ENCODE results near the gene ARSH.
"Not testable (repeated sequence)": the region's sequence is repeated elsewhere in the genome, so short reads cannot be mapped to it uniquely, and the experiment has no call there.

ARSH gene, protein sequence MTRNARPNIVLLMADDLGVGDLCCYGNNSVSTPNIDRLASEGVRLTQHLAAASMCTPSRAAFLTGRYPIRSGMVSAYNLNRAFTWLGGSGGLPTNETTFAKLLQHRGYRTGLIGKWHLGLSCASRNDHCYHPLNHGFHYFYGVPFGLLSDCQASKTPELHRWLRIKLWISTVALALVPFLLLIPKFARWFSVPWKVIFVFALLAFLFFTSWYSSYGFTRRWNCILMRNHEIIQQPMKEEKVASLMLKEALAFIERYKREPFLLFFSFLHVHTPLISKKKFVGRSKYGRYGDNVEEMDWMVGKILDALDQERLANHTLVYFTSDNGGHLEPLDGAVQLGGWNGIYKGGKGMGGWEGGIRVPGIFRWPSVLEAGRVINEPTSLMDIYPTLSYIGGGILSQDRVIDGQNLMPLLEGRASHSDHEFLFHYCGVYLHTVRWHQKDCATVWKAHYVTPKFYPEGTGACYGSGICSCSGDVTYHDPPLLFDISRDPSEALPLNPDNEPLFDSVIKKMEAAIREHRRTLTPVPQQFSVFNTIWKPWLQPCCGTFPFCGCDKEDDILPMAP

DNA sequence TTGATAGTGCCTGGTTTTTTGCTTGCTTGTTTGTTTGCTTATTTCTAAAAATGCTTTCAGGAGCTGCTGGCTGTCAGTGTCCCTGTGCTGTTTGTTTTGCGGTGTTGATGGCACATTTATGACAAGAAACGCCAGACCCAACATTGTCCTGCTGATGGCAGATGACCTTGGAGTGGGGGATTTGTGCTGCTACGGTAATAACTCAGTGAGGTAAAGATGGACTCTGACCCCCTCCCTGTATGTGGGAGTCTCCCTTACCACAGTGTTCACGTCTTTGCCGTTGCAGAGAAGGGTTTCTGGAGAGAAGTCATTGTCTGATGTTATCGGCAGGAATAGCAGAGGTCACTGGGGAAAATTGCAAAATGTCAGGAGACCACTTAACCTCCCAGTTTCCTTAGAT is at the start of gene ARSH:
ARSH (plus strand) TSS at position 52 of the 400 bp plus-strand sequence; CDS start at position 119, 67 bp downstream.
- DNase-seq, result no peak

DNA sequence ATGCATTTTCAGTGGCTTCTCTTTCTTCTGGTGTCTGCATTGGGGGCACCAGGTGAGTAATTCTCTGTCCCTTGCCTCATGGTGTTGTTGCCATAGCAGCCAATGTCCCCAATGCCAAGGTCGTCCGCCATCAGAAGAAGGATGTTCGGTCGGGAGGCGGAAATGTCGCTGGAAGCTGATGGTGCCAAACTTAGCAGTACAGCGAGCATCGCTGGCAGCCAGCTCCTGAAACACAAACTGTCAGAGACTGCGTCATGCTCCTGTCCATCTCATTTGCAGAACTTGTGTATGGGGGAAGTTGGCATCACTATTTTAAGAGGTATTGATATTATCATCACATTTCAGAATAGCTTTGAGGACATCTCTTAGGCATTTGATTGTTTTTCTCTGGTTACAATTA is 48.1 kb upstream of the ARSH start:
- DNase-seq, result no peak

DNA sequence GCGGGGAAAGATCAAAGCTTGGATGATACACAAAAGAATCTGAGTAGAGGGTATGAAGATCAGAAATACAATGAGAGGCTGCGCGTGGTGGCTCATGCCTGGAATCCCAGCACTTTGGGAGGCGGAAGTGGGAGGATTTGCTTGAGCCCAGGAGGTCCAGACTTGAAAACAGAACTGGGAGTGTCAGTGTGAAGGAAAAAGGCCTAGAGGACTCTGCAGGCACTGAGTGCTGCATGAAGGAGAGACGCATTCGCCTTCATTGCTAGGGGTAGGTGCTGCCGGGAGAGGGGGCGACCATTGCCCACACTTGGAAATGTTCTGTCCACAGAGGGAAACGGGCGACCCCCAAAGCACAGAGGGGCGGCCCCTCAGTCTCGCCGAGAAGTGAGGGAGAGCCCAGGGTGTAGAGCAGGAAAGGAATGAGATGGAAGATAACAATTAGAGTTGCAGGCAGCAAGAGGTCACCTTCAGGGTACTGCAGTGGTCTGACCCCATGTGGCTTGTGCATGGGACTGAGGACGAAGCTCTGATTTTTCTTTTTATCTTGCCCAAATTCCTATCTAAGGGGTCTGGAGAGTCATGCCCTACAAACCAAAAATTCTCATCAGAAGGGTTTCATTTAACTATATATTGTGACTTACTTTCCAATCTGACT is 45.4 kb upstream of the ARSH start:
- no peak for DNase-seq

DNA sequence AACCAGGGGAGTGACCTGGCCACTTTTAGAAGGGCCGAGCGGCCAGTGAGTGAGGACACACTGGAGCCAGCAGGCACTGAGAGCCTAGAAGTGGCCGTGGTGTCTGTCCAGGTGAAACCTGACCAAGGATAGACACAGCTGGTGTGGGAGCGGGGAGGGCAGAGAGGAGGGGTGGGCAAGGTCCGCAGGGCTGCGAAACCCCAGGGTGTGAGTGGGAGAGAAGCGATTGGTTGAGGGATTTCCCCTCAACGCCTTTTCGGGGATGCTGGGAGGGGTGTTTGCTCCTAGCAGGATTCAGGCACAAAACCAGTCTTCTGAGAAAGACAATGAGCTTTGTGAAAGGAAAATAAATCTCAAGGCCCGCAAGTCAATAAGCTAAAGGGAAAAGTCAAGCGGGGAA is 44.0 kb upstream of the ARSH start:
- DNase-seq, result no peak

DNA sequence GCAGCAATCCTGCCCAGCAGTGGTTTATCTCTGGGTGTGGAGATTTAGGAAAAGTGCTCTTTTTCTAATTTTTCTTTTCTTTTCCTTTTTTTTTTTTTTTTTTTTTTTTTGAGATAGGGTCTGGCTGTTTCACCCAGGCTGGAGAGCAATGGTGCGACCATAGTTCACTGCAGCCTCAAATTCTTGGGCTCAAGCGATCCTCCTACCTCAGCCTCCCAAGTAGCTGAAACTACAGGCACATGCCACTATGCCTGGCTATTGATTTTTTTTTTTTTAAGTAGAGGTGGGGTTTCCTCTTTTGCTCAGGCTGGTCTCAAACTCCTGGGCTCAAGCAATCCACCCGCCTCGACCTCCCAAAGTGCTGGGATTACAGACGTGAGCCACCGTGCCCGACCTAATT is 42.9 kb upstream of the ARSH start:
- DNase-seq, result not testable (repeated sequence)

DNA sequence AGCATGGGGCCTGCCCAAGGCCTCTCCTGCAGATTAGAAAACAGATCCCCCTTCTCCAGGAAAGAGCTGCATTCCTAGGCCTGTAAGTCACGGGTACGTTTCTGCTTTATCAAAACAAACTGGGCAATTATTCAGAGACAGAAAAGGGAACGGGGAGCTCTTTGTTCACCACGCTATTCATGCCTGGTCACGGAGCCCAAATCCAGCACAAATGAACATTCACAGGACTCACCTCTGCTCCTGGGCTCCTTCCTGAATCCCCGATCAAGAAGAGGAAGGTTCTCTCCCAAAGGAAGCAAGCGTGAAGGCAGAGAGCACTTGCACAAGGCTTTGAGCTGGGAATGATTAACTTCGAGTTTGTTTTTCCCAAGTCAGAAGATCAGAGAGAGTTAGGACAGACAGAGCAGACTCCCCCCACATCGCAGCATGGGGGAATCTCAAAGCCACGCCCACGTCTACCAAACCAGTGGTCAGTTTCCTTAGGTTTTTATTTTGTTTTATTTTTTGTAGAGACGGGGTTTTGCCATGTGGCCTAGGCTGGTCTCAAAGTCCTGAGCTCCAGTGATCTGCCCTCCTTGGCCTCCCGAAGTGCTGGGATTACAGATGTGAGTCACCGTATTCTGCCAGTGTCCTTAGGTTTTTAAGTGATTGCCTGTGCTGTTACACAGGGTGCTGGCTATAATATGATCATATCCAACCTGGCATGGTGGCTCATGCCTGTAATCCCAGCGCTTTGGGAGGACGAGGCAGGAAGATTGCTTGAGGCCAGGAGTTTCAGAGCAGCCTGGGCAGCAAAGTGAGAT is 42.2 kb upstream of the ARSH start:
- not testable (repeated sequence) for DNase-seq

DNA sequence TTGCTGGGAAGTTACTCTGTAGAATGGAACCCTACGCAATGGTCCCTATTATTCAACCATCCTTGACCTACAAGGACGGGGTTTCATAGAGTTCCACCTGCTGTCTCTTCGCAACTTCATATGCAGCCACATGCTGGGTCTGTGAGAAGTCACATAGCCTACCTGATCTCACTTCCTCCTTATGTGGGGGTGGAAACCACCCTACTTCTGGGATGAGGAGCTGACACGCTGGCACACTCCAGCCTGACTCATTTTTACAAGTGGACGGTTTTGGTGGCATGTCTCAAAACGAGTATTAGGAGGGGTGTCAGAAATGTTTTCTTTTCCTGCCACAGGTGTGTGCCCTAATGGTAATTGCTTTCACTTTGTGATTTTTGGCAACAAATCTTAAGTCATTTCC is 40.4 kb upstream of the ARSH start:
- no peak for DNase-seq

DNA sequence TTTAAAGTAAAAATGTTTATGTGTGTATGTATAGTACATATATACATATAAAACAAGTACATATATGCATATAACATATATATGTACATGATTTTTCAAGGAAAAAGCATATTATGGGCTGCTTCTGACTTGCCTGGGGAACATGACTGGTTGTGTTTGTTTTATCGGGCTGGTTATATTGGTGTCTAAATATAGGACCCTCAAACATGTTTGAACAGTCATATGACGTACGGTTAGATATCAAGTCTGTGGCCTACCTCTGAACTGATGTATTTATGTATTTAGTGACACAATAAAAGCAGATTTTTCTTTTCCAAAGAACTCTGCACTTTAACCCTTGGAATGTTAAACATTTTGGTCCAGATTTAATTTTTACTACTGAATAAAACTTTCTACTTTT is 39.3 kb upstream of the ARSH start:
- DNase-seq, result no peak

DNA sequence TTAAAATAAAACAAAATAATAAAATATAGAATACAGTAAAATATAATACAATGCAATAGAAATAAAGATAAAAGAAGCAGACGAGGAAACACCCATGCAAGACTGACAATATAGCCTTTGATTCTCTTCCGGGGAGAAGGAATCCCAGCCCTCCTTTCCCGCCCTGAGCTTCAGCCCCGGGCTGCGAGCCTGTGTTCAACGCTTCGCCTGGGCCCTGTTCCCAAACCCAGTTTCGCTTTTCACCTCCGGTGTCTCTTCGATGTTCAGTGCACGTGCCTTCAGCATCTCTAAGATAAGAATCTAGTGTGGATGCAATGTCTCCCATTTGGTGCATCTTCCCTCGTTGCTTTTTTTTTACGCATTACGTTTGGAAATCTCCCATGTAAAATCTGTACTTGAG is 38.8 kb upstream of the ARSH start:
- DNase-seq, result no peak

DNA sequence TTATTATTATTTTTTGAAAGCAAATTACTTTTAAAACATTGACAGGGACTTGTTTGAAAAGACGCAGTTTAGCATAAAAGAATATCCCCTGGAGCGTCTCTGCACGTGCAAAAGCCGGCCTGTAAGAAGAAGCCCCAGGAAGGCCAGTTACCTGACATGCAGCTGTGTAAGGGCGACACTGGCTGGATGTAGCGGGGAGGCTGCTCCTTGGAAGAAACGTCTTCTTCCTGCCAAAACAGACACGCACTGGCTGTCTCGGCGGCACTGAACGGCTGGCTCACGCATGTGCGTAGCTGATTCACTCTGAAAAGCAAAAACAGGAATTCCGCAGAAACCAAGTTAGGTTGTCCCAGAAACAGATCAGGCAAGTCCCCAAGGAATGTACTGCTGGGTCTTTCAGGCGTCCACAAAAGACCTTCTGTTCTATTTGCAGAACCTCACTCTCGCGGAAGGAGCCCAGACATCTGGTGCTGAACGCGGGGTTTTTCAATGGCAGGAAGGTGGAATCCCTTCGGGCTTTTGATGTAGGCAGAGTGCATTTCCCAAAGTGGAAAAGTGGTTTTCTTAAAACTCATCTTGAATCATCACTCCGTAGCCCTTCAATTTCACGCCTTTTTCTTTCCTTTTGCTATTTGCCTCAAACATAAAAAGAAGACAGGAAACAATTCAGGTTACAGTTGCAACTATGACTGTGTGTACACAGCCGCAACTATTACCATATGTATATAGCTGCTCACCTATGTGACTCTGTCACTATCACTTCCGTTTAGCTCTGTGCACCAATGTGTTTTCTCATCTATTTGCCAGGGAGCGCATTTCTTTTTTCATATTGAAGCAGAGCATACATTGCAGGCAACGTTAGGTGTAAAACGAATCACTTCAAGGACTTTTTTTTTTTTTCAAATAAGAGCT is 38.1 kb upstream of the ARSH start:
- DNase-seq, result no peak

DNA sequence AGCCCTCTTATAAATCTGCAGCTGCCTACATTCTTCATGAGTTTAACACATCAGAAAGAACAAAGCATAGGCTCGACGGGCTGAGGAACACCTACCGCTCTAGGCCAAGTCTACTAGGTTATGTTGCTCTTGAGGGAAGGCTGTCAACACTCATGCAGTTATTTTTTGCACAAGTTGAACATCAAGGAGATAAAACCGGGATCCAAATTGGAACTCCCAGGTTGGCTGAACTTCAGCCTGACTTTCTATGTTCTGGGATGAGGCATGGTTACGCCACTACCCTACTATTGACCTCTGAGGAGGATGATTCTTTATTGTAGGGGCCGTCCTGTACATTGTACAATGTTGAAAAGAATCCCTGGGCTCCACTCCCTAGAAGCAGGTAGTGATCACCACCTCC is 37.3 kb upstream of the ARSH start:
- no peak for DNase-seq

DNA sequence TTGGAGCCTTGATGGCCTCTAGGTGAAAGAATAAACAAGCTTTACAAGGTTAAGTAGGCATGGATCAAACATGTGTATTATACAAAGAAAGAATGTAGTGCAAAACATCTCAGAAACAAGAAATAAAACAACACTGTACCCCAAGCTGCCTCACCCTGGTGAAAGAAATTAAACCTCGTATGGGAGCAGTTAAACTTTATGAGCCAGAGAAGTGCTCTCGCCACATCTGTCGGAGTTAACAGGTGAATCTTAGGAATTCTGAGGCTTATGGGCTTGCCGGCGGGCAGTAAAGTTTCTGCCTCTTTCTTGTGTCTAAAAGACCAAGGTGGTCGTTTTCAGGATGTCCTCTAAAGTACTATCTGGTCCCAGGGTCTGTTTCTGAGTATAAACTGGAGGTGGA is 34.0 kb upstream of the ARSH start:
- DNase-seq, result no peak

DNA sequence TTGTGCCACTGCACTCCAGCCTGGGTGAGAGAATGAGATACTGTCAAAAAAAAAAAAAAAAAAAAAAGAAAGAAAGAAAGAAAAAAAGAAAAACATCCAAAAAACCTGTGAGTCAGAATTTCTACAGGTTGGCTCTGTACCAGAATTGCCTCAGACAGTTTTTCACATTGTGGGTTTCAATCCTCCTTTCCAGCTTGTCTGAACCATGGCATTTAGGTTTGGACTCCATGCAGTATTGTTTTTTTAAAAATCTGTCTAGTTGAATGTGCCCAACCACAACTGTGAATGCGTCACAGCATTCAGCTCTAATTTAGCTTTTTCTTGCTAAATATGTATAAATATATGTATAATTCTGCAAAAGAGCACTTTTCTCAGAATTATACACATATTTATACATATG is 31.4 kb upstream of the ARSH start:
- DNase-seq, result no peak

DNA sequence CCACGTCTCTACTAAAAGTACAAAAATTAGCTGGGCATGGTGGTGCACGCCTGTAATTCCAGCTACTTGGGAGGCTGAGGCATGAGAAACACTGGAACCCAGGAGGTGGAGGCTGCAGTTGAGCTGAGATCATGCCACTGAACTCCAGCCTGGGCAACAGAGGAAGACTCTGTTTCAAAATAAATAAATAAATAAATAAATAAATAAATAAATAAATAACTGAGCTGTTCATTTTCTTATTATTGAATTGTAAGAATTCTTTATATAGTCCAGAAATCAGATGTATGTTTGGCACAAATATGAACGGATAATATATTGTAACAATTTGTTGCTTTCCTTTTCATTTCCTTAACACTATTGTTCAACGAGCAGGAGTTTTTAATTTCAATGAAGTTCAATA is 27.7 kb upstream of the ARSH start:
- DNase-seq, result not testable (repeated sequence)

DNA sequence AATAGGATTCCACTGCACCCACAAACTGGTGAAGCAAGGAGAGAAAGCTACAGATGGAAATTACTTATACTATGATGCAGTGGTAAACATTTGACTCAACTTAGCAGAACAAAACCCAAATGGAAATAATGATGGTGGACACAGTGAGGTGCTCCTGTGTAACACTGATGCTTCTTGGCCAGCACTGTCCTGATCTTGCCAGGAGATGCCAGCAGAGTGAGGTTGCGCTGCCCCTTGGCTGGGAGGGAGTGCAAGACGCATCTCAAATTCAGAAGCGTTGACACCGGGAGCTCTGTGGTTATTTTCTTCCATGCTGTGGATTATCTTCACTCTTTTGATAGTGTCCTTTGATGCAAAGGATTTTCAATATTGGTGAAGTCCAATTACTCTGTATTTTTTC is 22.0 kb upstream of the ARSH start:
- no peak for DNase-seq

DNA sequence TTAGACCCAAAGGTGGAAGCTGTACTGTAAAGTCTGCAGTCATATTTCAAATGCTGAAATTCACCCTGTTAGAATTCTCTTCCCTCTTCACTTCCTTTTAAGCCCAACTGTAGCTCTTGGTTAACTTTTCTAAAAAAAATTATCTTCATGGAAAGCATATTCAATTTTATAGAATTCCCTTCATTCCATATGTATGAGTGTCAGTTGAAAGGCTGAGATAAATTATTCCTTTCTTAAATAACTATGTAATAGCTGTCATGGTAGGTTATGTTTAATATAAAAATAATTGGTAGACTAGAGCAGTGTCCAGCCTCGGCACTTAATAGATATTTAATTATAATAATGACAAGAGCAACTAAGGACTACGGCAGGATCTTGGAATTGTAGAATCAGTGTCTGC is 16.8 kb upstream of the ARSH start:
- no peak for DNase-seq

DNA sequence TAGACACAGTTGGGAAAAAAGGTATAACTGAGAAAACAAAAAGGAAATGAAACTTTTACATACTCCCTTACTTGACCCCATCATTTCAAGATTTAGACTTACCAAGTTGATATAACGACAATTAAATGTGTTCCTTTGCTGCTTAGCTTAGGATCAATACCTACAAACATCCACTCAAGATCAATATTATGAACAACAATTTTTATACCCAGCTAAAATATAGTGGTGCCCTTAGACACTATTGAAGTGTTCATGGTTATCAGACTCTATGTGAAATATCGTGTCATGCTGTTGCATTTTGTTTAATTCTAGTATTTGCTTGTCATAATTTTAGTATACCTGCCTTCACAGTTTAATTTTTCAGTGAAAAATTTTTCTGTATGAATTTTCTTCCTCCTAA is 4.2 kb downstream of the ARSH start:
- no peak for DNase-seq

DNA sequence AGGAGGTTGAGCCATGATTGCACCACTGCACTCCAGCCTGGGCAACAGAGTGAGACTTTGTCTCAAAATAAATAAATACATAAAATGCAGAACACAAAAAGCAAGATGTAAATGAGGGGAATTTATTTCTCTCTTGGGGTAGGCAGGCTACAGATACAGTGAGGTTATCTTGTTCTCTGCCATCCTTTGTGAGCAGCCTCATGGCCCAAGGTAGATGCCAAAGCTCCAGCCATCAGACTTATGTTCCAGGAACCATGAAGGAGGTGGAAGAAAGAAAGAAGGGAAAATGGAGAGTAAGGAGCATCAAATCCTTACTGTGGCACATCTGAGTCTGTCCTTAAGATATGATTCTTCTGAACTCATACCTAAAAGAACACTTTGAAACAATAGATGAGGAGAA is 11.1 kb downstream of the ARSH start:
- DNase-seq, result no peak

DNA sequence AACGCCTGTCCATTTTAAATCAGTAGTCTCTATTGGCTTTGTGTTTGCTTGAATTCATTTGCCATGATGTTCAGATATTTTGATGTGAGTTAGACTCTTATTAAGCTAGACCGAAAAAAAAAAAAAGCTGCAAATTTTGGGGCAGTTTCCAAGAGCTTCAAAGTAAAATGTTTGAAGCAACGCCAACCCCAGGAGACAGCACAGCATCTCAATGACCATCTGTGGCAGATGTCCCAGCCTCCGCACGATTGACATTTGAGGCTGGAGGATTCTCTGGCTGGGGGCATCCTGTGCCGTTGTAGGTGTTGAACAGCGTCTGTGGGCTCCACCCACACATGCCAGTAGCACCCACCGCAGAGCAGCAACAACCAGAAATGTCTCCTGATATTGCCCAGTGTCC is 17.8 kb downstream of the ARSH start:
- DNase-seq, result no peak

DNA sequence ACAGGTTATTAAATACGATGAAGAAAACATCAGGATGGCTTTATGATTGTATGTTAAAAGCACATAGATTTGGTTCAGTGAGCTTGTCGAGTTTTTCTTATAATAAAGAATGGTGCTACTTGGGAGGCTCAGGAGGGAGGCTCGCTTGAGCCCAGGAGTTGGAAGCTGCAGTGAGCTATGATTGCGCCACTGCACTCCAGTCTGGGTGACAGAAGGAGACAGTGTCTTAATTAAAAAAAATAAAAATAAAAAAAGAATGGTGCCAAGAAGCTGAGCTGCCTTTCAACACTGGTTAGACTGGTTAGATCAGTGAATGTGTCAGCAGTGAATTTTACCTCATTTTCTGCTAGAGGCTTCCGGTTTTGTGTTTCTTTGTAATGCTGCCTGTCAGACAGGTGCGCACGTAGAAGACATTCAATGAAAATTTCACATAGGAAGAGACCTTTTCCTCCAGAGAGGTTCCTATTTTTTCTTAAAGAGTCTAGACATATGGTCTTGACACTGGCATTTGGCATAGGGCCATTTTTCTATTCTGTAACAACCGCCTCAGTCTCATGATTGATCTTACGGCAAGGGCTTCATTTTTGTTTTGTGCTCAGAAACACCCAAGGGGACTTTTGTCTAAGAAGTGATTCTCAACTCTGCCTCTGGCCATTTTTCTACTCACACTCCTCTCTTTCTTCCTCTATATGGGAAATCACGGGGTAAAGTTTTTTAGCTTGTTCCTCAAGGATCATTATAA is 19.9 kb downstream of the ARSH start:
- no peak for DNase-seq

DNA sequence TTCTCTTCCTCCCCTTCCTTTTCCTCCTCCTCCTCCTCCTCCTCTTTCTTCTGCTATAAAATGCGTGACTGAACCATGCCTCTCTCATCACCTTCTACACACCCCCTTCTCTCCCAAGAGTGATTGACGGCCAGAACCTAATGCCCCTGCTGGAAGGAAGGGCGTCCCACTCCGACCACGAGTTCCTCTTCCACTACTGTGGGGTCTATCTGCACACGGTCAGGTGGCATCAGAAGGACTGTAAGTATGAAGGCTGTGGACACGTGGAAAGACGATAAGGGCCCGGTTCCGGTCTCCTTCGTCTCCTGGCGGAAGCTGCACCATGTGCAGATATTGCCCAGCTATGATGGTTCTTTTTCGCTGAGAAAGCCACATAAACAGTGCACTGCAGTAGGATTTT is 22.8 kb downstream of the ARSH start:
- no peak for DNase-seq

DNA sequence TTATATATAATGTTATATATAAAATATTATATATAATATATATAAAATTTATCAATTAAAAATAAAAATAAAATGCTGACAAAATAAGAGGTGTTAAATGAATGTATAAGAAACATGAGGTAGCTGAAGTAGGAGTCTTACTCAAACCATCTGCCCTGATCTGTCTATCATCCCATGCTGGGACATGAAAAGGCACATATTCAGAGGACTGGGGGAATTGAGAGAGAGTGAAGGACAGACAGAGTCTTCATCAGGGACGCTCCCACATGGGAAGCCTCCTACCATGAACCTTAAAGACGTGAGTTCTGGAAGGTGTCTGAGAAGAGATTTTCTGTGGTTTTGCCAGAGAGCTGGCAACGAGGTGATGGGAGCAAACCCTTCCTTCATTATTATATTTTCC is 30.9 kb downstream of the ARSH start:
- DNase-seq, result no peak

All from NCI-H226 (cell line).